NCI-H1417 (cell line): ENCODE measurements around the gene SLC4A2.
A peak's percentile ranks its signal among the peaks of the same experiment; 100 is the strongest.

Experiments
- DNase-seq, 3 experiments: peaks; one replicate each; lab custom pipeline; 2025; lab: John Stamatoyannopoulos, UW

SLC4A2 gene

GRCh38 chr7:151064454-151064853 lies 5.1 kb downstream of the SLC4A2 start:
- no peak for DNase-seq

GRCh38 chr7:151064993-151065392 lies 5.6 kb downstream of the SLC4A2 start:
- DNase-seq, result no peak

- DNase-seq, result no peak
Measured at GRCh38 chr7:151065516-151065915, 6.1 kb downstream of the SLC4A2 start.

- no peak for DNase-seq
Measured at GRCh38 chr7:151066273-151066974, 7.0 kb downstream of the SLC4A2 start.

- DNase-seq, result no peak
Measured at GRCh38 chr7:151068069-151068773, 8.8 kb downstream of the SLC4A2 start.

GRCh38 chr7:151069841-151070573 lies 10.6 kb downstream of the SLC4A2 start:
- DNase-seq, result no peak

- DNase-seq, result no peak
Measured at GRCh38 chr7:151070574-151070960, 11.2 kb downstream of the SLC4A2 start.

GRCh38 chr7:151071032-151071866 lies 11.9 kb downstream of the SLC4A2 start:
- no peak for DNase-seq

GRCh38 chr7:151073990-151074389 lies 14.6 kb downstream of the SLC4A2 start:
- no peak for DNase-seq

GRCh38 chr7:151074817-151075661 lies 15.7 kb downstream of the SLC4A2 start:
- DNase-seq, result no peak

GRCh38 chr7:151075662-151075971 lies 16.2 kb downstream of the SLC4A2 start:
- no peak for DNase-seq

- no peak for DNase-seq
Measured at GRCh38 chr7:151075978-151076426, 16.6 kb downstream of the SLC4A2 start.

GRCh38 chr7:151076863-151077704 lies 17.7 kb downstream of the SLC4A2 start:
- DNase-seq, result peak in 1 of 3 experiments; percentile 24

GRCh38 chr7:151077705-151078232 lies 18.4 kb downstream of the SLC4A2 start:
- DNase-seq, result no peak

- no peak for DNase-seq
Measured at GRCh38 chr7:151078233-151079040, 19.0 kb downstream of the SLC4A2 start.

- DNase-seq, result no peak
Measured at GRCh38 chr7:151079199-151079910, 20.0 kb downstream of the SLC4A2 start.

- DNase-seq, result peak in 2 of 3 experiments; percentile 32 to 66
Measured at GRCh38 chr7:151080067-151080521, 20.7 kb downstream of the SLC4A2 start.

- DNase-seq, result peak; percentile 95 to 97 (median 96)
Measured at GRCh38 chr7:151080522-151081169, 21.3 kb downstream of the SLC4A2 start, which contains the start of gene FASTK. TSS of gene FASTK (minus strand) at chr7:151080809. CDS start at chr7:151080766, 43 bp downstream.
